Thoracic aorta (tissue), 2 donors: ENCODE data around the gene ACSS3. TPM values are rescaled to one million over a fixed set of nuclear protein-coding genes. Genes with fewer than 3 reads are reported as not detected.

Source experiments
- ATAC-seq: fragments of 150-250 bp; one replicate; pipeline ENCODE4 v1.8.0; 2017; ENCODE audit warnings: low read depth; ENCODE audit not compliant: insufficient number of reproducible peaks, low FRiP score
- DNase-seq: peaks from one replicate; pipeline ENCODE4 v3.0.0-alpha.2; 2020; ENCODE audit warnings: low spot score
- H3K27ac ChIP-seq, 2 donors: fragments of 200-600 bp; sonication (generic); 1 replicate in 1 of 2; 2 replicates in 1 of 2; pipeline ENCODE4 v1.5.1; 2016; ENCODE audit warnings: mild to moderate bottlenecking in 2 of 2, moderate library complexity in 2 of 2
- H3K27me3 ChIP-seq: fragments of 200-600 bp; sonication (generic); replicated peaks from 2 replicates; pipeline ENCODE4 v1.6.0; 2016; ENCODE audit warnings: mild to moderate bottlenecking; ENCODE audit not compliant: insufficient read depth
- H3K36me3 ChIP-seq: fragments of 200-600 bp; sonication (generic); one replicate; pipeline ENCODE4 v1.5.1; 2016
- H3K4me1 ChIP-seq, 2 donors: fragments of 200-600 bp; sonication (generic); 1 replicate in 1 of 2; 2 replicates in 1 of 2; pipeline versions ENCODE4 v1.5.1 to v1.6.0; 2016; ENCODE audit warnings: low read depth in 2 of 2, mild to moderate bottlenecking in 1 of 2; ENCODE audit not compliant: control insufficient read depth in 1 of 2
- H3K4me3 ChIP-seq: fragments of 200-600 bp; sonication (generic); 2 replicates; pipeline ENCODE4 v1.5.1; 2016; ENCODE audit warnings: mild to moderate bottlenecking
- H3K9me3 ChIP-seq: fragments of 200-600 bp; sonication (generic); 2 replicates; pipeline ENCODE4 v1.5.1; 2016
- total RNA-seq, 2 donors: library from RNA; depleted of rRNA; stranded (reverse); fragments of >200 nt; gene quantifications; one replicate each; pipeline versions ENCODE4 v1.1.0 to v1.2.3, GENCODE V29; 2016
- TF ChIP-seq, protein P1 (sequence below): fragments of 200-600 bp; sonication (generic); IDR thresholded peaks from one replicate; pipeline ENCODE4 v1.5.1; 2019; ENCODE audit warnings: antibody characterized with exemption

ACSS3 gene
- total RNA-seq, 2 donors from 2014 or later, result 16.5 to 30.0 TPM

DNA sequence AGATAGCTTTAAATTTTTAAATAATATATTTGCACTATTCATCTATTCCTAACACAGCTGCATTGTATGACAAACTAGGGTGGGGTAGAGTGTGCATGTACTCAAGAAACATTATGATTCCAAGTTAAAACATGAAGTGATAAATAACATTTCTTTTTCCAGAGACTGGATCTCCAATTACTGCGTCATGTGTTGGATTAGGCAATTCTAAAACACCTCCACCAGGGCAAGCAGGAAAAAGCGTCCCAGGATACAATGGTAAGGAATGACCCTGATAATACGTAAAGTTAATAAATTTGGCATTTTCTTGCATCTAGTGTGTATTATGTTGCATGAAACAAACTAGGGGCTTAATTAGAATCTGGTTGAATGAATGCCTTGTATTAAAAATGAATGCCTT lies 138.9 kb downstream of the ACSS3 start:
- Histone ChIP-seq H3K27ac (no peak overlapping the region), H3K9me3 (no peaks in the 10 kb centered on the region), H3K36me3 (no peaks in the 10 kb centered on the region), H3K4me3 (no peak overlapping the region), H3K27me3 (no peaks in the 10 kb centered on the region), H3K4me1 (no peaks in the 10 kb centered on the region)
- DNase-seq (no peak), ATAC-seq (no peak)
- TF ChIP-seq, protein P1, sequence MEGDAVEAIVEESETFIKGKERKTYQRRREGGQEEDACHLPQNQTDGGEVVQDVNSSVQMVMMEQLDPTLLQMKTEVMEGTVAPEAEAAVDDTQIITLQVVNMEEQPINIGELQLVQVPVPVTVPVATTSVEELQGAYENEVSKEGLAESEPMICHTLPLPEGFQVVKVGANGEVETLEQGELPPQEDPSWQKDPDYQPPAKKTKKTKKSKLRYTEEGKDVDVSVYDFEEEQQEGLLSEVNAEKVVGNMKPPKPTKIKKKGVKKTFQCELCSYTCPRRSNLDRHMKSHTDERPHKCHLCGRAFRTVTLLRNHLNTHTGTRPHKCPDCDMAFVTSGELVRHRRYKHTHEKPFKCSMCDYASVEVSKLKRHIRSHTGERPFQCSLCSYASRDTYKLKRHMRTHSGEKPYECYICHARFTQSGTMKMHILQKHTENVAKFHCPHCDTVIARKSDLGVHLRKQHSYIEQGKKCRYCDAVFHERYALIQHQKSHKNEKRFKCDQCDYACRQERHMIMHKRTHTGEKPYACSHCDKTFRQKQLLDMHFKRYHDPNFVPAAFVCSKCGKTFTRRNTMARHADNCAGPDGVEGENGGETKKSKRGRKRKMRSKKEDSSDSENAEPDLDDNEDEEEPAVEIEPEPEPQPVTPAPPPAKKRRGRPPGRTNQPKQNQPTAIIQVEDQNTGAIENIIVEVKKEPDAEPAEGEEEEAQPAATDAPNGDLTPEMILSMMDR, result no peak

DNA sequence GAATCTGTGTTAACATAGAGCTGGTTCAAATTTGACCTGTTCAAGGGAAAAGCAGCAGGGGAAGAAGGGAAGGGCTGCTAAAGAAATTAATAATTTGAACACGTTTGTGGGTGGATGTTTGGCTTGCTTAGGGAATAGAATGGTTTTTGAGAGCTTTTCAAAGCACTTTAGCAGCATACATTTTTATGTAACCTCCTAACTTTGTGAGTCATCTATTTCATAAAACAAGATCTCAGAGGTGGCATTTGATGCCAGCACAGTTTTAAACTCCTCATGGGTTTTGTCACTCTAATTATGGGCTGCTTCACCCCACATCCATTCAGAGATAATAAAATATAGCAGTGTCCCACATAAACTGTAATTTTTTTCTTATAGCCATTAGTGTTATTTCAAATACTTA lies 143.8 kb downstream of the ACSS3 start:
- no peaks in the 10 kb centered on the region for H3K36me3 ChIP-seq
- no peaks in the 10 kb centered on the region for H3K4me1 ChIP-seq
- no peak overlapping the region for H3K27ac ChIP-seq
- DNase-seq, result no peak
- no peaks in the 10 kb centered on the region for H3K9me3 ChIP-seq
- no peaks in the 10 kb centered on the region for H3K27me3 ChIP-seq
- H3K4me3 ChIP-seq, result no peak overlapping the region
- TF ChIP-seq, protein P1, result no peak
- ATAC-seq, result no peak

DNA sequence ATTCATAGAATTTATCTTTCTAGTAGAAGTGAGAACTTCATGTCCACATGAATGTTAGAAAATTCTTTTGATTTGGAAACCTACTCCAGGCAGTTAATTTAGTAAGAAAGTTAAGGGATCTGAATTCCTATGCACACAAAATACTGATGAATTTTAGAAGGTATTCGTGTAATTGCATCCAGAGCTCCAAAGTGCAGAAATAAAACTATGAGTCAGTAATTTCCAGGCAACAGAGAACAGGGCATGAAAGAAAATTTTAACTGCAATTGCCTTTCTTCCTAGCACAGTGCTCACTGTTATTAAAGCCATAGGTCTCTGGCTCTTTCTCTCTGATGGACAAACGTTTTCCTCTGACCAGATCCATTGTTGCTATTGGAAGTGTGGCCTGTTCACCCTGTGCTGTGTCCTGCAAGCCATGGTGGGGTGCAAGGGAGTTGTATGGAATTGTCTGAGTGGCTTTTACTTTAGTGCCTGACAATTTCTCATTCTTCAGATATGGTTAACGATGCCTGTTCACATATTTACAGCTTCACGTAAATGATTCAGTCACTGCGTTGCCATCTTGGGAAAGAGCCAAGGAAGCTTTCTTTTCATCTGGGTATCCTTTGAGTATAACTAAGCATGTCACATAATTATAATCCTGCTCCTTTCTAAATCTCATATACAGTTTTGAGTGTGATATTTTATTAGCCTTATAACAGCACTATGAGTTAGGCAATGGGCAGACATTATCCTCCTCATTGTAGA lies 145.1 kb downstream of the ACSS3 start:
- no peaks in the 10 kb centered on the region for H3K9me3 ChIP-seq
- H3K27me3 ChIP-seq, result no peaks in the 10 kb centered on the region
- ATAC-seq (no peak), DNase-seq (no peak)
- no peaks in the 10 kb centered on the region for H3K36me3 ChIP-seq
- TF ChIP-seq, protein P1, result no peak
- no peak overlapping the region for H3K4me3 ChIP-seq
- H3K4me1 ChIP-seq, result no peaks in the 10 kb centered on the region
- H3K27ac ChIP-seq, result no peak overlapping the region

GRCh38 chr12:81224626-81225025 lies 146.7 kb downstream of the ACSS3 start:
- no peak for DNase-seq
- TF ChIP-seq, protein P1, result no peak

GRCh38 chr12:81229759-81230158 lies 151.9 kb downstream of the ACSS3 start:
- Histone ChIP-seq H3K4me1 (no peaks in the 10 kb centered on the region), H3K9me3 (no peaks in the 10 kb centered on the region), H3K27ac (no peak overlapping the region), H3K27me3 (no peaks in the 10 kb centered on the region), H3K4me3 (no peak overlapping the region), H3K36me3 (no peaks in the 10 kb centered on the region)
- ATAC-seq (no peak), DNase-seq (no peak)
- TF ChIP-seq, protein P1, result no peak

More at GRCh38 chr12:81224626-81225025, 146.7 kb downstream of the ACSS3 start:
- H3K27ac ChIP-seq, result no peak overlapping the region
- H3K4me3 ChIP-seq, result no peak overlapping the region
- H3K9me3 ChIP-seq, result no peaks in the 10 kb centered on the region
- no peaks in the 10 kb centered on the region for H3K27me3 ChIP-seq
- H3K36me3 ChIP-seq, result no peaks in the 10 kb centered on the region
- no peaks in the 10 kb centered on the region for H3K4me1 ChIP-seq
- ATAC-seq, result no peak
